ENCODE data around the gene IGLL5.

- TF ChIP-seq CTCF (IDR thresholded peaks at IDR 0.05; ENCODE audit: low read depth, low read length) (no peak), EZH2phosphoT487 (IDR thresholded peaks at IDR 0.05; ENCODE audit: low read depth) (no peak)
Observed at GRCh38 chr22:22856885-22857606, 30.6 kb upstream of the IGLL5 start.
